ENCODE measurements around the gene CADPS. TPM values are rescaled to one million over a fixed set of nuclear protein-coding genes. Genes with fewer than 3 reads are reported as not detected.

The CADPS gene
- total and polyA plus RNA-seq, 9 of the 15 experiments (the other 6 are each of a cell fraction or from before 2014, with no cell fraction given): not detected

DNA sequence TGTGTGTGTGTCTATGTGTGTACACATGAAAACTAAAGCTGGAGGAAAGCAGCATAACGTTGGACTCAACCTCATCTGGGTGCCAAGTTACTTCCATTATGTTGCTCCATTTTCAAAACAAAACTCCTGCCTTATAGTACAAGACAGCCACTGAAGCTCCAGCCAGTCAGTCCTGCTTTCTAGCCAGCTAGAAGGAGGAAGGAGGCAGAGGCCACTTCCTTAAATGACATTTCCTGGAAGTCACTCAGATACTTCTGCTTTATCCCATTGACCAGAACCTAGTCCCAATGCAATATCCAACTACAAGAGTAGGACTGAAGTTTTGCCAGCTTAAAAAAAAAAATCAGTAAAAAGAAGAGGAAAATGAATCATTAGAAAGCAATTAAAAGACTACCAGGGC lies 31.7 kb downstream of the CADPS start:
- intact Hi-C loops (cut with micrococcal nuclease) (no loop called here), in situ Hi-C loops (cut with MboI) (no loop called here)
- POLR2A ChIA-PET: no interaction called here
- no peak overlapping the region for H3K9ac ChIP-seq (ENCODE audit: insufficient read depth in 1 of 2, low read depth in 2 of 2, low read length in 2 of 2)
- 0% methylated on average over 1 of the region's 1 CpG for WGBS (ENCODE audit: insufficient coverage, low coverage, missing lambda C conversion rate)
- no peaks in the 10 kb centered on the region for H4K20me1 ChIP-seq (replicated peaks; ENCODE audit: control insufficient read depth, insufficient read depth, low read length)
- TF ChIP-seq EZH2 (IDR thresholded peaks at IDR 0.05; ENCODE audit: borderline replicate concordance, low read depth, low read length): no peak
- peak; percentile 2; the same call in 1 of the 2 replicates for TF ChIP-seq SPI1 (IDR thresholded peaks at IDR 0.05; ENCODE audit: borderline replicate concordance, low read depth, low read length)
- DNase-seq (ENCODE audit: extremely low read depth in 1 of 4, low spot score in 3 of 4) (no peak), ATAC-seq (no peak), FAIRE-seq (no peak)
- H3K36me3 ChIP-seq (ENCODE audit: control insufficient read depth, insufficient read depth, low read length): no peaks in the 10 kb centered on the region
- H3K27ac ChIP-seq (ENCODE audit: extremely low read depth, low read depth, low read length): no peak overlapping the region
- no peaks in the 10 kb centered on the region for H3K79me2 ChIP-seq (ENCODE audit: control insufficient read depth, insufficient read depth, low read length)
- H3K4me1 ChIP-seq (replicated peaks in 1 of 2; ENCODE audit: control insufficient read depth in 2 of 2, insufficient read depth in 2 of 2, low read length in 2 of 2): no peaks in the 10 kb centered on the region
- H3K9me3 ChIP-seq (replicated peaks; ENCODE audit: control insufficient read depth, insufficient read depth, low read depth, low read length): no peaks in the 10 kb centered on the region
- H3K4me2 ChIP-seq (ENCODE audit: insufficient read depth, low read length): no peak overlapping the region
- no peak overlapping the region for H2AFZ ChIP-seq (ENCODE audit: low read depth, low read length)
- no TSS peak for BruUV-seq (replicated peaks)
- CTCF ChIA-PET (ENCODE audit: low intra/inter-chr PET ratio): no interaction called here
- H3K9me1 ChIP-seq (ENCODE audit: control insufficient read depth, insufficient read depth, low read length): no peaks in the 10 kb centered on the region
- no peak overlapping the region for H3K4me3 ChIP-seq
- no peaks in the 10 kb centered on the region for H3K27me3 ChIP-seq (ENCODE audit: control insufficient read depth in 2 of 2, insufficient read depth in 2 of 2, low read length in 2 of 2)

DNA sequence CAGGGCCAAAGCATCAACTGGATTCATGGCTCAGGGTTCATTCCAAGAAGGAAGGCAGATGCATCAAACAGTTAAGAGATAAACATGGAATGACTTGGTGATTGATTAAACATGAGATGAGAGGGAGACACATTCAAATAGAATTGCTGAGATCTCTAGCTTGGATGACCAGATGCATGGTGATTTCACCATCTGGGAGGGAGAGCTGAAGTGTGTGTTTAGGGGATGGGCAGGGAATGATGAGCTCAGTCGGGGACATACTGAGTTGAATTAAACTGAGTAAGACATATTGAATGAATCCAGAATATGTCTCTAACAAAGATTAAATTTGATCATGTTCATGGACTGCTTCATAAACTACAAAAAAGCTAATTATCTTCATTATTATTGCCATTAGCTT lies 35.5 kb downstream of the CADPS start:
- WGBS (ENCODE audit: insufficient coverage, low coverage, missing lambda C conversion rate): 0% methylated on average over 1 of the region's 1 CpG
- no peaks in the 10 kb centered on the region for H3K9me3 ChIP-seq (replicated peaks; ENCODE audit: control insufficient read depth, insufficient read depth, low read depth, low read length)
- ATAC-seq (no peak), DNase-seq (ENCODE audit: extremely low read depth in 1 of 4, low spot score in 3 of 4) (no peak), FAIRE-seq (no peak)
- H3K27ac ChIP-seq (ENCODE audit: extremely low read depth, low read depth, low read length): no peak overlapping the region
- CTCF ChIA-PET (ENCODE audit: low intra/inter-chr PET ratio): no interaction called here
- no peak overlapping the region for H3K4me3 ChIP-seq
- no peaks in the 10 kb centered on the region for H3K79me2 ChIP-seq (ENCODE audit: control insufficient read depth, insufficient read depth, low read length)
- H3K4me2 ChIP-seq (ENCODE audit: insufficient read depth, low read length): no peak overlapping the region
- intact Hi-C loops (cut with micrococcal nuclease) (no loop called here), in situ Hi-C loops (cut with MboI) (no loop called here)
- H3K36me3 ChIP-seq (ENCODE audit: control insufficient read depth, insufficient read depth, low read length): no peaks in the 10 kb centered on the region
- H3K9me1 ChIP-seq (ENCODE audit: control insufficient read depth, insufficient read depth, low read length): no peaks in the 10 kb centered on the region
- no peak overlapping the region for H2AFZ ChIP-seq (ENCODE audit: low read depth, low read length)
- H3K4me1 ChIP-seq (replicated peaks in 1 of 2; ENCODE audit: control insufficient read depth in 2 of 2, insufficient read depth in 2 of 2, low read length in 2 of 2): no peaks in the 10 kb centered on the region
- no peaks in the 10 kb centered on the region for H4K20me1 ChIP-seq (replicated peaks; ENCODE audit: control insufficient read depth, insufficient read depth, low read length)
- no peaks in the 10 kb centered on the region for H3K27me3 ChIP-seq (ENCODE audit: control insufficient read depth in 2 of 2, insufficient read depth in 2 of 2, low read length in 2 of 2)
- POLR2A ChIA-PET: no interaction called here
- no TSS peak for BruUV-seq (replicated peaks)
- no peak overlapping the region for H3K9ac ChIP-seq (ENCODE audit: insufficient read depth in 1 of 2, low read depth in 2 of 2, low read length in 2 of 2)
- TF ChIP-seq, protein P1, sequence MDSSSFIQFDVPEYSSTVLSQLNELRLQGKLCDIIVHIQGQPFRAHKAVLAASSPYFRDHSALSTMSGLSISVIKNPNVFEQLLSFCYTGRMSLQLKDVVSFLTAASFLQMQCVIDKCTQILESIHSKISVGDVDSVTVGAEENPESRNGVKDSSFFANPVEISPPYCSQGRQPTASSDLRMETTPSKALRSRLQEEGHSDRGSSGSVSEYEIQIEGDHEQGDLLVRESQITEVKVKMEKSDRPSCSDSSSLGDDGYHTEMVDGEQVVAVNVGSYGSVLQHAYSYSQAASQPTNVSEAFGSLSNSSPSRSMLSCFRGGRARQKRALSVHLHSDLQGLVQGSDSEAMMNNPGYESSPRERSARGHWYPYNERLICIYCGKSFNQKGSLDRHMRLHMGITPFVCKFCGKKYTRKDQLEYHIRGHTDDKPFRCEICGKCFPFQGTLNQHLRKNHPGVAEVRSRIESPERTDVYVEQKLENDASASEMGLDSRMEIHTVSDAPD (CRISPR knock-in tag; IDR thresholded peaks at IDR 0.05): no peak
- no peak for TF ChIP-seq FOXK2 (conservative IDR thresholded peaks at IDR 0.05 in 1 of 2, IDR thresholded peaks at IDR 0.05 in 1 of 2; ENCODE audit: low read depth in 2 of 2)
- no peak for TF ChIP-seq NCOA6 (IDR thresholded peaks at IDR 0.05)
- no peak for TF ChIP-seq POLR2H (tag; IDR thresholded peaks at IDR 0.05; ENCODE audit: low read depth)
- TF ChIP-seq RBM17 (IDR thresholded peaks at IDR 0.05; ENCODE audit: borderline replicate concordance, low read depth, low read length): no peak
- TF ChIP-seq, protein P2, sequence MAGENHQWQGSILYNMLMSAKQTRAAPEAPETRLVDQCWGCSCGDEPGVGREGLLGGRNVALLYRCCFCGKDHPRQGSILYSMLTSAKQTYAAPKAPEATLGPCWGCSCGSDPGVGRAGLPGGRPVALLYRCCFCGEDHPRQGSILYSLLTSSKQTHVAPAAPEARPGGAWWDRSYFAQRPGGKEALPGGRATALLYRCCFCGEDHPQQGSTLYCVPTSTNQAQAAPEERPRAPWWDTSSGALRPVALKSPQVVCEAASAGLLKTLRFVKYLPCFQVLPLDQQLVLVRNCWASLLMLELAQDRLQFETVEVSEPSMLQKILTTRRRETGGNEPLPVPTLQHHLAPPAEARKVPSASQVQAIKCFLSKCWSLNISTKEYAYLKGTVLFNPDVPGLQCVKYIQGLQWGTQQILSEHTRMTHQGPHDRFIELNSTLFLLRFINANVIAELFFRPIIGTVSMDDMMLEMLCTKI (IDR thresholded peaks at IDR 0.05; ENCODE audit: partially characterized antibody): no peak
- TF ChIP-seq NKRF (IDR thresholded peaks at IDR 0.05; ENCODE audit: borderline replicate concordance): no peak
- no peak for TF ChIP-seq ZNF274 (IDR thresholded peaks at IDR 0.05; ENCODE audit: borderline replicate concordance, low read depth, low read length)
- TF ChIP-seq SP2 (IDR thresholded peaks at IDR 0.05; ENCODE audit: extremely low read depth, low read depth, low read length, poor library complexity, severe bottlenecking): no peak
- TF ChIP-seq PHF20 (IDR thresholded peaks at IDR 0.05; ENCODE audit: partially characterized antibody): no peak

Measured in K562 (cell line).